ENCODE data around the gene MBD6.
"Not testable (repeated sequence)": the region's sequence is repeated elsewhere in the genome, so short reads cannot be mapped to it uniquely, and the experiment has no call there.

The MBD6 gene

GRCh38 chr12:57515408-57515933 is 7.2 kb upstream of the MBD6 start:
- DNase-seq (ENCODE audit: low spot score): no peak

GRCh38 chr12:57515934-57516541 is 6.6 kb upstream of the MBD6 start:
- no peak for DNase-seq (ENCODE audit: low spot score)

GRCh38 chr12:57516617-57517153 is 5.9 kb upstream of the MBD6 start:
- no peak for DNase-seq (ENCODE audit: low spot score)

GRCh38 chr12:57517187-57517586 is 5.4 kb upstream of the MBD6 start:
- DNase-seq (ENCODE audit: low spot score): peak; percentile 26

GRCh38 chr12:57517718-57518117 is 4.9 kb upstream of the MBD6 start:
- DNase-seq (ENCODE audit: low spot score): not testable (repeated sequence)

- DNase-seq (ENCODE audit: low spot score): no peak
Measured at GRCh38 chr12:57518176-57518919, 4.3 kb upstream of the MBD6 start.

- DNase-seq (ENCODE audit: low spot score): peak; percentile 32
Measured at GRCh38 chr12:57518920-57519795, 3.5 kb upstream of the MBD6 start.

GRCh38 chr12:57519796-57520052 is 2.9 kb upstream of the MBD6 start:
- DNase-seq (ENCODE audit: low spot score): no peak

- peak; percentile 99 for DNase-seq (ENCODE audit: low spot score)
Measured at GRCh38 chr12:57520053-57520818, 2.4 kb upstream of the MBD6 start, which contains the start of gene DDIT3. DDIT3 (minus strand) TSS chr12:57520514; CDS start chr12:57517406, 3,108 bp downstream.

- peak; percentile 57 for DNase-seq (ENCODE audit: low spot score)
Measured at GRCh38 chr12:57521525-57522010, 1.1 kb upstream of the MBD6 start.

GRCh38 chr12:57522887-57523705 is 472 bp downstream of the MBD6 start:
- DNase-seq (ENCODE audit: low spot score): peak; percentile 46

GRCh38 chr12:57523706-57524614 is 1.3 kb downstream of the MBD6 start:
- no peak for DNase-seq (ENCODE audit: low spot score)

GRCh38 chr12:57524814-57525614 is 2.4 kb downstream of the MBD6 start:
- no peak for DNase-seq (ENCODE audit: low spot score)

- DNase-seq (ENCODE audit: low spot score): no peak
Measured at GRCh38 chr12:57525615-57526383, 3.2 kb downstream of the MBD6 start.

GRCh38 chr12:57526477-57527126 is 4.0 kb downstream of the MBD6 start:
- no peak for DNase-seq (ENCODE audit: low spot score)

- DNase-seq (ENCODE audit: low spot score): no peak
Measured at GRCh38 chr12:57527184-57527583, 4.6 kb downstream of the MBD6 start.

- DNase-seq (ENCODE audit: low spot score): no peak
Measured at GRCh38 chr12:57528176-57528575, 5.6 kb downstream of the MBD6 start.
